ENCODE measurements around the gene GPATCH2L.
A peak's percentile ranks its signal among the peaks of the same experiment; 100 is the strongest.

GPATCH2L gene

DNA sequence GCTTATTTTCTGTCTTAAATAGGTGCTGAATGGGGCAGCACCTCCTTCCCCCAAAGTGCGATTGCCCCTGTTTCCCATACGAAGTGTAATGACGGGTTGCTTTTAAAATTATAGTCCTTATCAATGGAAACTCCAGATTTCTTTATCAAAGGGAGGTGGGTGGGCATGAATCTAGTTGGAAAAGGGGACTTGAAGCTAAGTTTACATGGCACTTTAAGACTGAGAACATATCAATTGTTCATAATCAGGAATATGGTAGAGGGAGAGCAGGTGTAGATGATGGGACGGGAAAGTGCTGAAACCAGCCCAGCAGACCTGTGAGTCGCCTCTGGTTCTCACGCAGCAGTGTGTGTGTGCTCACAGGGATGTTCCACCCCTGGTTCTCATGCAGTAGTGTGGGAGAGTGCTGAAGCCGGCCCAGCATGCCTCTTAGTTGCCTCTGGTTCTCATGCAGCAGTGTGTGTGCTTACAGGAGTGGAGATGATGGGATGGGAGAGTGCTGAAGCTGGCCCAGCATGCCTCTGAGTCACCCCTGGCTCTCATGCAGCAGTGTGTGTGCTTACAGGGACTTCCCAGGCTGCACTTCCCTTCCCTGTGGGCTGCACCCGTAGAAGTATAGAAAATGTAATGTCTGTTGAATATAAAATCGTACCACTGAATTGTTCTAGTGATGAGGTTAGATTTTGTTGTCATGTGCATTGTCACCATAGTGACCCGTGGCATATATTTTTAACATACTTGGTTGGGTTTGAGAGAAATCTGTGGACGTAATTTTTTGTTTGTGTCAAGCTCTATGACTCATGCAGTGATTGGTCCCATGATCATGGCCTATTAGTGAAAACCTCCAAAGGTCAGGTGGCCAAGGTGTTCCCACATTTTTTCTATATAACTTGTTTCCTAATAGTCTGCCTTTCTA, 51.6 kb downstream of the GPATCH2L start:
- no peak for DNase-seq

DNA sequence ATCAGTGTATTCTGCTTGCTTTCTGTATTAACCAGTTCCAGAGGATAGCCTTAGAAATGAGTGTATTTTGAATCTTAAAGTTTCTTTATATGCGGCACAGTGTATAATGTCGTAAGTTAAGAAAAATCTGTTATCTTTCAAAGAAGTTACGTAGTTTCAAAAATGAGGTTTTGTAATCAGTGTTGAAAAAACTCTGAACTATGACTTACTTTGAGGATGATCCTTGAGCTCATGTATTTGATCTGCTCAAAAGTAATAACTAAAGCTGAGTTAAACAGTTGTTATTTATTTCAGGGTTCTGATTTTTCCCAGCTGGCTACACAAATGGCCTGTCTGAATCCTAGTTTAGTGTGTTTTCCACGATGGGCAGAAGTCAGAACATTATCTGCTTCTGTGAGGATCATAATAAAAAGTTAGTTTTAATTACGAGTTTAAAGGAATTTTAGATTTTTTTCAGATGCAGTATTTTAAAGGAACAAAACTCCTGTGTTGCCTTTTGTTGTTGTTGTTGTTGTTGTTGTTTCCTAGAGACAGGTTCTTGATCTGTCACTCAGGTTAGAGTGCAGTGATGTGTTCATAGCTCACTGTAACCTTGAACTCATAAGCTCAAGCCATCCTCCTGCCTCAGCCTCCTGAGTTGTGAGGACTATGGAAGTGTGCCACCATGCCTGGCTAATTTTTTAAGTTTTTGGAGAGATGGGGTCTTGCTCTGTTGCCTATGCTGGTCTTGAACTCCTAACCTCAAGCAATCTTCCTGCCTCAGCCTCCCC, 52.9 kb downstream of the GPATCH2L start:
- DNase-seq = no peak

- DNase-seq = no peak
Observed at GRCh38 chr14:76205708-76206107, 54.0 kb downstream of the GPATCH2L start.

DNA sequence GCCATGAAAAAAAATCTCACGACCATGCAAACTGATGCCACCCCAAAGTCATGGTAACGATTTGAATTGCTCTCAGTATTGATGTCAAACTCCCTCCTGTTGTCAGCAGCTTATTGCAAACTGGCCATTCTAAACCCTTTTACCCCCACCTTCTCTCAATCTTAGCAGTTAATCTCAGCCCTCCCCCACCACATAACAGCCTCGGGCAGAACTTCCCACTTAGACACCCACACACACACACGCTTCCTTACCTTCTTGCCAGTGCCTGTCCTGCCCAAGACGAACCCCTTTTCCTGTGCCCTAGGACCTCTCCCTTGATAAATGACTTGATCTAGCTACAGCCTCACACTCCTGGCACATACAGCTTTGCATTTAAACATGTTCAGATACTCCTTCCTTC, 56.6 kb downstream of the GPATCH2L start:
- DNase-seq = no peak

DNA sequence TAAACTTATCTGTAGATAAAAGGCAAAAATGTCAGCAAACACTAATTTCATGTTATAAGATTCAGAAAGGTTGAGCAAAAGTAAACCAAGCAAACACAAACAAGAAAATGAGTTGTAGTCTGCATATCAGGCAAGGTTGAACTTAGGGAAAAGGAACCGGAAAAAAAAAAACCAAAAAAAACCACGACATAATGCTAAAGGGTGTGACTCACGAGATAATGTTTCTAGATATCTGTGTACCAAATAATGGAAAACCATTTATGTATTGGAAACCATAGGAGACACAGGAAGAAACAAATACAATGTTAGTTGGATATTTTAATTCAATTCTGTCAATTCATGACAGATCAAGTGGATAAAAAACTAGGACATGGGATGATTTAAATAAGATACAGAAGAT, 60.5 kb downstream of the GPATCH2L start:
- DNase-seq = no peak

DNA sequence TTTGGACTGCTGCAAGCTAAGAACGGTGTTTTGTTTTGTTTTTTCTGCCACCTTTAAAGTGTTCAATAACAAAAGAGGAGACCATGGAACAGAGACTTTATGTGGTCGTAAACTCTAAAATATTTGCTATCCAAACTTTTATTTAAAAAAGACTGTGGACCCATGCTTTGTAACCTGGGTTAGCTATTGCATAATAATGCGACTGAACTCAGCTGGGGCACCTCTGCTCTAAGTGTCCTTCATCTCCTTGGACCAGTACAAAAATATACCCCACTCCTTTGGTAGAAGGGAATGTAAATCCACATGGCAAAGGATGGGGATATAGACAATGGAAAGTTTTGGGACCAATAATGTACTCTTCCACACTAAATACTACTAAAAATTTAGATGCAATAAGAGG, 65.5 kb downstream of the GPATCH2L start:
- DNase-seq = no peak

- DNase-seq = no peak
Observed at GRCh38 chr14:76218662-76219061, 66.9 kb downstream of the GPATCH2L start.

DNA sequence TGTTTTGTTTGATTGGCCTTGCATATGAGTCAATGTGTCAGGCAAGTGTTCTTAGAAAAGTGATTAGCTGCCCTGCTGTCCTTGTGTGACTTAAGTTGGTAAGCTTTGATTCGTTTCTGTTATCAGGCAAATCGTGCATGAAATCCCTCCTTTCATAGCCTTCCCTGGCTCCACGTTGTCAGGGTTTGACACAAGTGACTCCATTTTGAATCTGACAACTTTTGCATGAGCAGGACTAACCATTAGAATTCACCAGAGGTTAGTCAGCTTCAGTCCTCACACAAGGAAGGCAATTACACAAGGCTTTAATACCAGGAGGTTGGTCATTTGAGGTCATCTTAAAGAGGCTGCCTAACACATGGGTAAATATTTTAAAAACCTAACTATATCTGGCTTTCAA, 68.2 kb downstream of the GPATCH2L start:
- DNase-seq = no peak

DNA sequence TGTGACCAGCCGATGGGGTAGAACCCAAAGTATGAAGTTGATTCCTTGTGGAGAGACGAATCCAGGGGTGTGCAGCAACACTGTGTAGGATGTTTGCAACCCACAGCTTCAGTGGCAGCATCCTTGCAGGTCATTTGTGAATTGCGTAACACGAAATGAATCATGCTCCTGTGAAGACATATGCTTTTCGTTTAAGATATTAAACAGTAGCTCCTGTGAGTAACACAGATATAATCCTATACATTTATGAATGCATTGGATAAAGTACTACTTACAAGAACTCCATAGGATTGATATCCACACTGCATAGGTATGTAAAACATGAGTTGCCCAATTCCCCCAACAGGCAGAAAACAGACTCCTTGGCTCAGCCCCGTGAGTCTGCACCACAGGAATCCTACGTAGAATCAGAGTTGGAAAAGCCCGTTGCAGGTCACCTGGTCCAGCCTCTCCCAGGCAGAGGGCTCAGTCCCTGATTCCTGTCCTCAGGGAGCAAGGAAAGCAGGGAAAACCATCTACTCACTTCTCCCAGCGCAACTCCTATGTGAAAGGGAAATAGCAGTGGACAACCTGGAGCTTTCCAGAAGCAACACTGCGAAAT, 75.8 kb downstream of the GPATCH2L start:
- no peak for DNase-seq

GRCh38 chr14:76228138-76228537, 76.4 kb downstream of the GPATCH2L start:
- DNase-seq = no peak

DNA sequence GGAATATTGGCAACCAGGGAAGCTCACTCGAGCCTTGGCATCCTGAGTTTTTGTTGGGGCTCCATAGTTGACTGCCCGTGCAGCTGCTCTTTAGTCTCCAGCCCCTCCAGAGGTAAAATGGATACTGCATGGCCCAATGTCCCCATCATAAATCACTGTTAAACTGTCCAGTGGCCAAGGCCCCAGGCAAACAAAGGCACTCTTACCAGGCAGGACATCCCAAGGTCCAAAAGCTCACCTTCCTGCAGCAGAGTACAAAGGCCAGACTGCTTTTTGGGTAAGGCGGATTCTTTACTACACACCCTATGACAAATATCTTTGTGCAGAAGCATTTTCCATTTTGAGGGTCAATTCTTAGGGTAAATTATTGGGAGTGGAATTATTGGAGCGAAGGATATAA, 81.1 kb downstream of the GPATCH2L start:
- DNase-seq = no peak

DNA sequence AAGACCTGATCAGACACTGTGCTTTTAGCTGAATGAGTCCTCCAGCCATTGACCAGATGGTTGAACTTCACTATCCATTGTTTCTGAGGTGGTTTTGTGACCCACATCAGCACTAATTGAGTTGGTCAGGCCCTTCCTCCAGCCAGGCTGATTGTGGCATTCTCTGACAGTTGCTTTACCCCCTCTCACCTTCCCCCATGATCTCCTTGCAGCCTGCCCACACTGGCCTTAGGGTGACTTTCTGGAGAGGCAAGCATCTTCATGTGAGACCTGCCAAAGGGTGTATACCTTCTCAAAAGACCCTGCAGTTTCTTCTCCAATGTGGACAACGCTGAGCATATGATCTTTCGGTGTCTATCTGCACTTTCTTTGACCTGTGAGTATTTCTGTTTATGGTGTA, 83.9 kb downstream of the GPATCH2L start:
- DNase-seq = no peak

DNA sequence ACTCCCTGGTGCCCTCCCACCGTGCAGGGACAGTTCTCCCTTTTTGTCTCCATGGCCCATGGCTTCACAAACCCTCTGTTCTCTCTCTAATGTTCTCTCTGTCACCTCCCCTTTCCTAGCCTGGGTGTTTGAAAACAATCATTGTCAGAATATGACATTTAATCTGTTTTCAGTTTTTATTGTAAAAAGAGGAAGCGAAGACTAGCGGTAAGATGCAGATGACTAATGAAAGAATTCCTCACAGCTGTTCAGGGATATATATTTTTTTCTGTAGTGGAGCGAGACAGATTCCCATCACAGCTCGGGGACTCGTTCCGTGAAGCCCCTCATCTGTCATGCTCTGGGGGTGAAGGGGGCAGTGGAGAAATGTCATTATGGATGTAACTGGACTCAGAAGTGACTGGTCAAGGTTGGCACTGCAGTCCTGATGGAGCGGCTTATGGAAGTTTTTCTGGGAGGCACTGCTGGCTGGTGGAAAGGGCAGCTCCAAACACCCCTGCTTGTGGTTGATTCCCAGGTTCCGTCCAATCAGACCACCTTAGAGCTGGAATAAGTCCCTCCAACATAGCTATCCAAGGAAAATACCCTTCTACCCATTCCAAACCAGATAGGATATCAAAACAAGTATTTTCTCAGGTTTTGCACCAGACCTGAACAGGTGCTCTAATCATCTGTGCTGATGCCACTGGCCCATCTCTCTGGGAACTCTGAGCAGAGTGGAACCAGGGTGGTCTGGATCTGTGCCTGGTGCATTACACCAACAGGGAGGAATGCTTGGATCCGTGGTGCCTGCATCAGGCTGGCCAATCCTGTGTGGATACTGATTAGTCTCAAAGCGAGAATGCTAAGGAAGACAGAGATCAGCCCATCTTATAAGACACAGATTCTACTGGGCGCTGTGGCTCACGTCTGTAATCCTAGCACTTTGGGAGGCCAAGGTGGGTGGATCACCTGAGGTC, 84.7 kb downstream of the GPATCH2L start:
- DNase-seq = no peak

DNA sequence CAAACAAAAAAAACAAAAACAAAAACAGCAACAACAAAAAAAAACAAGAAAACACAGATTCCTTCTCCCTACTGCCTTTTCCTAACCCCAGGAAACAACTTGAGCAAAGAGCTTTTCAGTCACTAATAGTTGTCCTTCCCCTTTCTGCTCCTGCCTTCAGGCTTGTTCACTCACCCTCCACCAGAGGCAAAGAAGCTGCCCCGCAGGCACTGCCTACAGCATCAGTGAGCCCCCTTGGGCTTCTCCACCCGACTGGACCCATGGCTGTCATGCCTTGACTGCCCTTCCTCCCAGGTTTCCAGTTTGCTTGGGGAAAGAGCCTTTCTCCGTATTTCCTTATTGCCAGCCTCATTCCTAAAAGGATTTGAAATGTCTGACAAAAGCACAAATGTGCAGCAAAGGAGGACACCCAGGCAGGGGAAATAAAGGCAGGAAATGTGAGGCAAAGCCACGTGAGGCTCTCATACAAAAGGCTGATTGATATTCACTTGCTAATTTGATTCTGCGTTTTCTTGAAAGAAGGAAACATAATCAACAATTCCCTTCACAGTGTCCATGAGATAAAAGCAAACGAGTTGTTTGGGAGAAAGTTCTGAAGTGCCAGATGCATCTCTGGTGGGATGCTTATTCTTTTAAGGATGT, 85.7 kb downstream of the GPATCH2L start:
- no peak for DNase-seq

- DNase-seq = no peak
Observed at GRCh38 chr14:76245097-76245496, 93.4 kb downstream of the GPATCH2L start.

GRCh38 chr14:76250302-76250701, 98.6 kb downstream of the GPATCH2L start:
- no peak for DNase-seq

- DNase-seq = no peak
Observed at GRCh38 chr14:76252471-76252870, 100.7 kb downstream of the GPATCH2L start.

- DNase-seq = no peak
Observed at GRCh38 chr14:76253111-76253510, 101.4 kb downstream of the GPATCH2L start.

- no peak for DNase-seq
Observed at GRCh38 chr14:76256545-76256944, 104.8 kb downstream of the GPATCH2L start.

GRCh38 chr14:76257111-76257803, 105.5 kb downstream of the GPATCH2L start:
- DNase-seq = peak; percentile 23

GRCh38 chr14:76257842-76258397, 106.2 kb downstream of the GPATCH2L start:
- peak; percentile 20 for DNase-seq
